GM23338 (cell line): ENCODE data around the gene HCLS1. TPM values are rescaled to one million over a fixed set of nuclear protein-coding genes. Genes with fewer than 3 reads are reported as not detected.

ENCODE experiments used
- ATAC-seq: fragments of 200-7000 bp; cut with Tn5 transposase; 3 replicates; pipeline ENCODE4 v1.9.1; 2020
- DNase-seq: peaks from one replicate; pipeline ENCODE4 v3.0.0-alpha.2; 2015; ENCODE audit warnings: low spot score
- H2AFZ ChIP-seq: fragments of 200-600 bp; sonication (generic); 2 replicates; pipeline ENCODE4 v1.8.0; 2016; ENCODE audit warnings: antibody characterized with exemption, mild to moderate bottlenecking, moderate library complexity
- H3F3A ChIP-seq: fragments of 200-600 bp; sonication (generic); replicated peaks from 2 replicates; pipeline ENCODE4 v1.8.0; 2017; ENCODE audit warnings: antibody characterized with exemption, mixed run types, low read depth
- H3K27ac ChIP-seq: fragments of 200-600 bp; sonication (generic); 2 replicates; pipeline ENCODE4 v1.6.1; 2016; ENCODE audit warnings: low read depth
- H3K27me3 ChIP-seq: fragments of 200-600 bp; sonication (generic); 2 replicates; pipeline ENCODE4 v1.8.0; 2016; ENCODE audit warnings: mild to moderate bottlenecking, mixed run types, moderate library complexity; ENCODE audit not compliant: insufficient read depth
- H3K36me3 ChIP-seq: fragments of 200-600 bp; sonication (generic); 2 replicates; pipeline ENCODE4 v1.8.0; 2016; ENCODE audit warnings: mild to moderate bottlenecking; ENCODE audit not compliant: insufficient read depth
- H3K4me1 ChIP-seq: fragments of 200-600 bp; sonication (generic); 2 replicates; pipeline ENCODE4 v1.8.0; 2016; ENCODE audit warnings: mild to moderate bottlenecking, moderate library complexity; ENCODE audit not compliant: insufficient read depth
- H3K4me2 ChIP-seq: fragments of 200-600 bp; sonication (generic); 2 replicates; pipeline ENCODE4 v1.7.1; 2017; ENCODE audit warnings: mixed run types
- H3K4me3 ChIP-seq: fragments of 200-600 bp; sonication (generic); 2 replicates; pipeline ENCODE4 v1.6.1; 2016; ENCODE audit warnings: mixed run types
- H3K79me2 ChIP-seq: fragments of 200-600 bp; sonication (generic); replicated peaks from 2 replicates; pipeline ENCODE4 v1.8.0; 2017; ENCODE audit warnings: mild to moderate bottlenecking; ENCODE audit not compliant: insufficient read depth
- H3K9me2 ChIP-seq: fragments of 200-600 bp; sonication (generic); 2 replicates; pipeline ENCODE4 v1.8.0; 2017; ENCODE audit not compliant: insufficient read depth
- H4K20me1 ChIP-seq: fragments of 200-600 bp; sonication (generic); replicated peaks from 2 replicates; pipeline ENCODE4 v1.8.0; 2017; ENCODE audit warnings: mild to moderate bottlenecking; ENCODE audit not compliant: insufficient read depth
- H3K27ac Mint-ChIP-seq: 2 replicates; pipeline ENCODE4 v1.8.0; 2020; ENCODE audit warnings: inconsistent platforms, mild to moderate bottlenecking, moderate library complexity, mixed read lengths
- H3K27me3 Mint-ChIP-seq: 3 replicates; pipeline ENCODE4 v1.8.0; 2022; ENCODE audit warnings: low read depth, mild to moderate bottlenecking, moderate library complexity, mixed read lengths, inconsistent platforms; ENCODE audit not compliant: insufficient read depth, poor library complexity
- H3K36me3 Mint-ChIP-seq: 3 replicates; pipeline ENCODE4 v1.8.0; 2021; ENCODE audit warnings: low read depth, mild to moderate bottlenecking, inconsistent platforms, moderate library complexity, mixed read lengths
- H3K4me1 Mint-ChIP-seq: 3 replicates; pipeline ENCODE4 v1.8.0; 2020; ENCODE audit warnings: mild to moderate bottlenecking, inconsistent platforms, mixed read lengths
- H3K4me3 Mint-ChIP-seq: 3 replicates; pipeline ENCODE4 v1.8.0; 2021; ENCODE audit warnings: moderate library complexity, mild to moderate bottlenecking, inconsistent platforms, mixed read lengths
- H3K9me3 Mint-ChIP-seq: 3 replicates; pipeline ENCODE4 v1.8.0; 2020; ENCODE audit warnings: moderate library complexity, mild to moderate bottlenecking, inconsistent platforms, mixed read lengths
- CTCF ChIP-seq, 2 experiments: fragments of 200-600 bp in 1 of 2; sonication (generic) in 1 of 2; conservative IDR thresholded peaks; 2 replicates each; pipeline versions ENCODE4 v1.5.1 to v1.6.1; 2016 to 2017; ENCODE audit warnings: antibody characterized with exemption in 2 of 2, low read depth in 2 of 2, mild to moderate bottlenecking in 2 of 2, moderate library complexity in 1 of 2
- ETS1 ChIP-seq: IDR thresholded peaks from 2 replicates; pipeline ENCODE4 v1.6.1; 2016; ENCODE audit warnings: antibody characterized with exemption
- EZH2 ChIP-seq: fragments of 200-600 bp; sonication (generic); IDR thresholded peaks from one replicate; pipeline ENCODE4 v1.8.0; 2017; ENCODE audit warnings: antibody characterized with exemption, mild to moderate bottlenecking, low read depth; ENCODE audit not compliant: unreplicated experiment
- EZH2phosphoT487 ChIP-seq: fragments of 200-600 bp; sonication (generic); IDR thresholded peaks from one replicate; pipeline ENCODE4 v1.8.1; 2018; ENCODE audit warnings: antibody characterized with exemption; ENCODE audit not compliant: unreplicated experiment
- JUNB ChIP-seq: IDR thresholded peaks from one replicate; pipeline ENCODE4 v1.6.1; 2016; ENCODE audit warnings: antibody characterized with exemption; ENCODE audit not compliant: unreplicated experiment
- NANOG ChIP-seq: IDR thresholded peaks from 2 replicates; pipeline ENCODE4 v1.6.1; 2016; ENCODE audit warnings: antibody characterized with exemption, borderline replicate concordance
- POLR2AphosphoS5 ChIP-seq: IDR thresholded peaks from 2 replicates; pipeline ENCODE4 v1.6.1; 2016; ENCODE audit warnings: antibody characterized with exemption, low read depth
- STAT1 ChIP-seq: IDR thresholded peaks from one replicate; pipeline ENCODE4 v1.6.1; 2016; ENCODE audit warnings: antibody characterized with exemption; ENCODE audit not compliant: unreplicated experiment
- ZNF462 ChIP-seq: fragments of 250-450 bp; sonication (Bioruptor Pico); IDR thresholded peaks from 2 replicates; pipeline ENCODE4 v1.5.0; 2020; ENCODE audit warnings: mild to moderate bottlenecking, moderate library complexity
- polyA plus RNA-seq: library from polyadenylated mRNA; unstranded; fragments of >200 nt; fragmentation: Nextera tagmentation; extraction: Ambion mirVana; gene quantifications from 2 replicates; pipeline ENCODE4 v1.2.1, GENCODE V29; 2016
- total RNA-seq: library from RNA; depleted of rRNA; stranded (reverse); fragments of >200 nt; shearing (Covaris generic); gene quantifications from 2 replicates; pipeline ENCODE4 v1.2.3, GENCODE V29; 2014

The HCLS1 gene
- total and polyA plus RNA-seq, 2 experiments from 2014 or later: 0.66 to 1.1 TPM

GRCh38 chr3:121630355-121630754 lies 30.3 kb downstream of the HCLS1 start:
- ATAC-seq: no peak
- Mint-ChIP-seq H3K36me3 (no peaks in the 10 kb centered on the region; the same call in 2 of the 3 replicates), H3K27me3 (peaks cover 6% of the 10 kb centered on the region), H3K27ac (no peak overlapping the region), H3K4me1 (peaks cover 13% of the 10 kb centered on the region), H3K4me3 (no peak overlapping the region), H3K9me3 (no peaks in the 10 kb centered on the region; the same call in 2 of the 3 replicates)
- Histone ChIP-seq H3F3A (no peaks in the 10 kb centered on the region), H3K27me3 (no peaks in the 10 kb centered on the region), H2AFZ (no peak overlapping the region; the same call in 1 of the 2 replicates), H3K4me2 (no peak overlapping the region), H3K4me1 (0 out of 2 replicates have a peak, but pooled peaks cover 11% of the 10 kb centered on the region), H3K27ac (no peak overlapping the region), H3K9me2 (peaks cover 9% of the 10 kb centered on the region; the same call in 1 of the 2 replicates), H3K79me2 (no peaks in the 10 kb centered on the region), H3K4me3 (no peak overlapping the region), H4K20me1 (no peaks in the 10 kb centered on the region), H3K36me3 (no peaks in the 10 kb centered on the region)
- TF ChIP-seq CTCF (conservative IDR thresholded peaks at IDR 0.05; ENCODE audit: low read depth in 2 of 2) (no peak), EZH2phosphoT487 (no peak), ZNF462 (no peak), ETS1 (no peak), NANOG (no peak), STAT1 (no peak), EZH2 (no peak), JUNB (no peak), POLR2AphosphoS5 (no peak)
- no peak for DNase-seq
